OCI-LY3 (cell line): ENCODE results near the gene FPGS.

Source experiments
- H2AFZ ChIP-seq: fragments of 200-600, 300-600 bp; shearing (Covaris generic); 2 replicates; pipeline ENCODE4 v1.6.0; 2014; ENCODE audit warnings: antibody characterized with exemption, low read depth, low read length
- H3K27ac ChIP-seq: fragments of 200-600, 300-600 bp; sonication (generic); 2 replicates; pipeline ENCODE4 v1.5.1; 2014; ENCODE audit warnings: mild to moderate bottlenecking, low read length, moderate library complexity, mixed read lengths
- H3K27me3 ChIP-seq: fragments of 200-600, 300-600 bp; sonication (generic); 2 replicates; pipeline ENCODE4 v1.6.1; 2014; ENCODE audit warnings: low read depth, low read length, mixed read lengths
- H3K36me3 ChIP-seq: fragments of 200-600, 300-600 bp; sonication (generic); replicated peaks from 2 replicates; pipeline ENCODE3; 2014; ENCODE audit warnings: low read depth, low read length, mixed read lengths
- H3K4me1 ChIP-seq: fragments of 300-600, 200-600 bp; sonication (generic); 2 replicates; pipeline ENCODE4 v1.6.1; 2014; ENCODE audit warnings: low read length, mixed read lengths
- H3K4me2 ChIP-seq: fragments of 200-600, 300-600 bp; sonication (generic); 2 replicates; pipeline ENCODE4 v1.6.1; 2014; ENCODE audit warnings: low read length, mixed read lengths
- H3K4me3 ChIP-seq: fragments of 300-600, 200-600 bp; sonication (generic); 2 replicates; pipeline ENCODE4 v1.5.1; 2014; ENCODE audit warnings: antibody characterized with exemption, mild to moderate bottlenecking, low read length, moderate library complexity
- H3K79me2 ChIP-seq: fragments of 300-600, 200-600 bp; shearing (Covaris generic); 2 replicates; pipeline ENCODE4 v1.6.1; 2014; ENCODE audit warnings: mild to moderate bottlenecking, low read length, mixed read lengths
- H3K9ac ChIP-seq: fragments of 300-600, 200-600 bp; shearing (Covaris generic); 2 replicates; pipeline ENCODE4 v1.6.0; 2014; ENCODE audit warnings: mild to moderate bottlenecking, low read length, moderate library complexity
- H3K9me3 ChIP-seq: fragments of 200-600, 300-600 bp; shearing (Covaris generic); 2 replicates; pipeline ENCODE4 v1.6.1; 2014; ENCODE audit warnings: low read length, mixed read lengths; ENCODE audit not compliant: insufficient read depth
- H4K20me1 ChIP-seq: fragments of 200-600, 300-600 bp; sonication (generic); 2 replicates; pipeline ENCODE4 v1.6.1; 2016; ENCODE audit warnings: low read length, mixed read lengths; ENCODE audit not compliant: insufficient read depth
- CTCF ChIP-seq: fragments of 200-600, 300-600 bp; sonication (generic); IDR thresholded peaks from 2 replicates; pipeline ENCODE4 v1.5.1; 2014; ENCODE audit warnings: antibody characterized with exemption, low read length, low read depth
- EZH2phosphoT487 ChIP-seq: fragments of 200-600 bp; shearing (Covaris generic); IDR thresholded peaks from 2 replicates; pipeline ENCODE4 v1.6.1; 2018; ENCODE audit warnings: antibody characterized with exemption, mixed run types, low read depth

FPGS gene

GRCh38 chr9:127765418-127765817, 37.3 kb upstream of the FPGS start:
- no peak overlapping the region for H3K4me2 ChIP-seq
- H4K20me1 ChIP-seq = peaks cover 65% of the 10 kb centered on the region
- no peaks in the 10 kb centered on the region for H3K27me3 ChIP-seq
- H3K27ac ChIP-seq = no peak overlapping the region
- no peaks in the 10 kb centered on the region for H3K9me3 ChIP-seq
- H3K4me1 ChIP-seq = peaks cover 3% of the 10 kb centered on the region
- H3K4me3 ChIP-seq = no peak overlapping the region
- H3K36me3 ChIP-seq = peaks cover 52% of the 10 kb centered on the region
- no peak overlapping the region for H3K9ac ChIP-seq
- no peak overlapping the region for H2AFZ ChIP-seq
- H3K79me2 ChIP-seq = peaks cover 13% of the 10 kb centered on the region
- TF ChIP-seq EZH2phosphoT487 = no peak
- no peak for TF ChIP-seq CTCF

- Histone ChIP-seq H3K79me2 (peaks cover 20% of the 10 kb centered on the region), H3K9me3 (no peaks in the 10 kb centered on the region), H2AFZ (no peak overlapping the region), H3K4me2 (no peak overlapping the region), H3K4me3 (no peak overlapping the region), H3K4me1 (peaks cover 16% of the 10 kb centered on the region), H3K27ac (no peak overlapping the region), H3K27me3 (no peaks in the 10 kb centered on the region), H3K9ac (no peak overlapping the region), H3K36me3 (peaks cover 57% of the 10 kb centered on the region), H4K20me1 (peaks cover 80% of the 10 kb centered on the region)
- TF ChIP-seq EZH2phosphoT487 = no peak
- no peak for TF ChIP-seq CTCF
Observed at GRCh38 chr9:127767410-127767809, 35.3 kb upstream of the FPGS start.

DNA sequence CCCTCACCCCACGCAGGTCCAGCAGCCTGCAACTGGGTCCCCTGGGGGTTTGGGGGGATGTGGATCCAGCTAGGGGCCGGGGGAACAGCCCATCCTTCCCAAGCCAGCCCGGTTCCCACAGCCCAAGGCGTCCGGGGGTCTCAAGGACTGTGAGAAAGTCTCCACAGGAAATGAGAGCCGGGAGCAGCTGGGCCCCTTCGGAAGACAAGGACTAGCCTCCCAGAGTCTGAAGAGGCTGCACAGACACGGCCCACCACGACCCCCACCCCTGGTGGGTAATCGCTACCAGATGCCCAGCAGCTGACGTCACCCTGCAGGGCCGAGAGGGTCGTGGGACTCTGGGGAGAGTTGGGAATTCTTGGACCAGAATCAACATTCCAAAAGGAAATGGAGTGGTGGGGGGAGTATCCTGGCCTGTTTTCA, 34.8 kb upstream of the FPGS start:
- Histone ChIP-seq H3K9me3 (no peaks in the 10 kb centered on the region), H4K20me1 (peaks cover 78% of the 10 kb centered on the region), H3K4me1 (peaks cover 16% of the 10 kb centered on the region), H3K4me3 (no peak overlapping the region), H3K4me2 (no peak overlapping the region), H3K27ac (no peak overlapping the region), H2AFZ (no peak overlapping the region), H3K9ac (no peak overlapping the region), H3K79me2 (peaks cover 20% of the 10 kb centered on the region), H3K36me3 (peaks cover 60% of the 10 kb centered on the region), H3K27me3 (no peaks in the 10 kb centered on the region)
- TF ChIP-seq EZH2phosphoT487 (no peak), CTCF (no peak)

GRCh38 chr9:127768698-127769097, 34.0 kb upstream of the FPGS start:
- Histone ChIP-seq H3K9me3 (no peaks in the 10 kb centered on the region), H3K4me2 (no peak overlapping the region), H3K4me1 (peaks cover 16% of the 10 kb centered on the region), H3K79me2 (peaks cover 20% of the 10 kb centered on the region), H3K27ac (no peak overlapping the region), H3K4me3 (no peak overlapping the region), H3K27me3 (no peaks in the 10 kb centered on the region), H2AFZ (no peak overlapping the region), H3K36me3 (peaks cover 62% of the 10 kb centered on the region), H4K20me1 (peaks cover 76% of the 10 kb centered on the region), H3K9ac (no peak overlapping the region)
- no peak for TF ChIP-seq EZH2phosphoT487
- no peak for TF ChIP-seq CTCF
